Lower leg skin (tissue), 4 donors: ENCODE results near the gene GOLGA8H. TPM values are rescaled to one million over a fixed set of nuclear protein-coding genes. Genes with fewer than 3 reads are reported as not detected.
A peak's percentile ranks its signal among the peaks of the same experiment; 100 is the strongest.
"Not testable (repeated sequence)": the region's sequence is repeated elsewhere in the genome, so short reads cannot be mapped to it uniquely, and the experiment has no call there.

ENCODE experiments used
- DNase-seq, 2 donors: peaks; one replicate each; pipeline ENCODE4 v3.0.0-alpha.2; 2019; ENCODE audit warnings: low spot score in 2 of 2
- H3K4me3 ChIP-seq: fragments of 200-600 bp; sonication (generic); 2 replicates; pipeline ENCODE4 v1.5.1; 2017; ENCODE audit warnings: mild to moderate bottlenecking, low read depth; ENCODE audit not compliant: poor library complexity, severe bottlenecking
- WGBS, 2 donors: methylation state at CpG; one replicate each; pipeline ENCODE4 v1.1.5; 2018; 5-methylcytosine and 5-hydroxymethylcytosine counted together
- intact Hi-C: fragments of 100-400 bp; cut with DNase I; formaldehyde crosslinking; loops from one replicate; pipeline ENCODE4 v1.15.0; 2023; ENCODE audit warnings: low total_unique reads
- total RNA-seq, 4 donors: library from RNA; depleted of rRNA; stranded (reverse); fragments of >200 nt; gene quantifications; one replicate each; pipeline ENCODE4 v1.1.0, GENCODE V29; 2016

Gene GOLGA8H, protein sequence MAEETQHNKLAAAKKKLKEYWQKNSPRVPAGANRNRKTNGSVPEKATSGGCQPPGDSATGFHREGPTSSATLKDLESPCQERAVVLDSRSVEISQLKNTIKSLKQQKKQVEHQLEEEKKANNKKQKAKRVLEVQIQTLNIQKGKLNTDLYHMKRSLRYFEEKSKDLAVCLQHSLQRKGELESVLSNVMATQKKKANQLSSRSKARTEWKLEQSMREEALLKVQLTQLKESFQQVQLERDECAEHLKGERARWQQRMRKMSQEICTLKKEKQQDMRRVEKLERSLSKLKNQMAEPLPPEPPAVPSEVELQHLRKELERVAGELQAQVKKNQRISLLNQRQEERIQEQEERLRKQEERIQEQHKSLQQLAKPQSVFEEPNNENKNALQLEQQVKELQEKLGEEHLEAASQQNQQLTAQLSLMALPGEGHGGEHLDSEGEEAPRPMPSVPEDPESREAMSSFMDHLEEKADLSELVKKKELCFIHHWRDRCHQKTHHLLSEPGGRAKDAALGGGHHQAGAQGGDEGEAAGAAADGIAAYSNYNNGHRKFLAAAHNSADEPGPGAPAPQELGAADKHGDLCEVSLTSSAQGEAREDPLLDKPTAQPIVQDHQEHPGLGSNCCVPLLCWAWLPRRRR
- under 1 TPM; 0.17 to 0.88 (median 0.48) TPM for total RNA-seq

DNA sequence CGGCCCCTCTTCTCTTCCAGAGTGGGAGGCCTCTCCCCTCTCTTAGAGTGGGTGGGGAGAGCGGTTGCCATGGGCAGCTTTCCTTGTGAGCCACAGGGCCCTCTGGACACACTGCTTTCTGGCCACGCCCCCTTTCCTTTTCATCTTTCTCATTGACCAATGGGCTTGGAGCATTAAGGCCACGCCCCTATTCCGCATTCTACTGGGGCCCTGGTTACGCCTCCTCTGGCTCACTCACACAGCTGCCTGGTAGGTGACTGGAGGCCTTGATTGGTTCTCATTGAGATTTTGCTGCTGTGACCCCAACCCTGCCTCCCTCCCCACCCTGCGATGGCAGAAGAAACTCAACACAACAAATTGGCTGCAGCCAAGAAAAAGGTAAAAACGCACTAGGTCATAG is at the start of gene GOLGA8H:
Gene GOLGA8H (plus strand): TSS at position 233 of the 400 bp plus-strand sequence. CDS start 98 bp downstream, at position 331.
- intact Hi-C loops, H3K4me3 ChIP-seq, DNase-seq: not testable (repeated sequence)
- WGBS, 2 donors, result 91 to 93% methylated on average over 8 of the region's 8 CpGs

DNA sequence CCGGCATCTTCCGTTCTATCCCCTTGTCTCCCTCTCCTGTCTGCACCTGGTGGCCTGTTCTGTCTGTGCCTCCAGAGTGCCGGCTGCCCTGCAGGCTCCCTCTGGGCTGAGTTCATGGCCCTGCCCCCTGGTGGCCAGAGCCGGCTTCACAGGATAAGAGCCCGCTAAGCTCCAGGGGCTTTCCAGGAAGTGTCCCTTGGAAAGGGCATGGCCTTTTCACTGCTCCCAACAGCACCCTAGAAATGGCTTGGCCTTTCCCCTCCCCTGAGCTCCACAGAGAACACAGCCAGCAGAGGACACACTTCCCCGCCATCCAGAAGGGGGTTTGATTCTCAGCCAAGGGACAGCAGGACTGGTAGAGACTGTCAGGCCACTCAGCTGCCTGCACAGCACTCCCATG is 36.9 kb upstream of the GOLGA8H start:
- intact Hi-C loops, H3K4me3 ChIP-seq: not testable (repeated sequence)
- 57% methylated on average over 1 of the region's 6 CpGs; no CpG with 5 or more reads in 1 of the 2 donors for WGBS, 2 donors
- peak in 1 of 2 donors; percentile 28 for DNase-seq

DNA sequence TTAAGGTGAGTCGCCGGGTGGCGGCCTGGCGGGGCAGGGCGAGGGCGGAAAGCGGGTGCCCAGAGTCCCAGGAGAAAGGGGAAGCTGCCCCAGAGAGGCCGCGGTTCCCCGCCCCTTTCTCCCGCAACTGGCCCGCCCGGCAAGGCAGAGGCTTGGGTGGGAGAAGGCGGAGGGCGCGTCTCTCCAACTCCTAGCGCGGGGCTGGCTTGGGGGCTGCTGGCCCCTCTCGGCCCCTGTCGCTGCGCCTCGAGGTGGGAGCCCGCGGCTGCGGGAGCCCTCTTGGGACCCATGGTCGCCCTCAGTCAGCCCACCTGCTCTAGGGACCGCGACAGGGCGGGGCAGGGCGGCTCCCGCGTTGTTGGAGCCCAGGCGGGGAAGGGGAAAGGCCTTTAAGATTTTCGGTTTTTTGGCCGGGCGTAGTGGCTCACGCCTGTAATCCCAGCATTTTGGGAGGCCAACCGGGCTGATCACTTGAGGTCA is 30.8 kb upstream of the GOLGA8H start:
- no CpG with 5 or more reads among the region's 38 CpGs for WGBS, 2 donors
- H3K4me3 ChIP-seq, DNase-seq, intact Hi-C loops: not testable (repeated sequence)

DNA sequence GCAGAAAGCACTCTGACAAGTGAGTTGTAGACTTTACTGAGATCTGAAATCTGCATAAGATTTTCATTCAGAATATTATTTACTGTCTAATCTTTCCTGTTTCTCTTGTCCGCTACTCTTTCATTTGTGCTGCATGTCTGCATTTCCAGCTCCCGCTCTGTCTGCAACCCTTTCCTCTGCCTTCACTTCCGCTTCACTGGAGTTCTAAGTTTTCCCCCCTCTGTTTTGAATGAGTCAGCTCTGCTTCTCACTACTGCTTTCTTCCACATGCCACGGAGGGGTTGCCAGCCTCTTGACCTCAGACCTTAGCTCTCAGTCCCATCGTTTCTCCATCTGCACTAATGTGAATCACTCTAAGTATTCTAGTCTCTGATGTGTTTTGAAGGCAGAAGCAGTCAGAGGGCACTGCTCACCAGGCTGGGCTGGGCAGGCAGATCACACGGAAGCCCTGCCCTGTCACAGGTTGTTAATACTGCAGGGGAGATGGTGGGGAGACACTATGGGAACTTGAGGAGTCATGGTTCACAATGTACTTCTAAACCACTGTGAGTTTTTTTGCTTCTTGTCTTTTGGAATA is 24.3 kb upstream of the GOLGA8H start:
- intact Hi-C loops, result not testable (repeated sequence)
- no CpG with 5 or more reads among the region's 6 CpGs for WGBS, 2 donors

DNA sequence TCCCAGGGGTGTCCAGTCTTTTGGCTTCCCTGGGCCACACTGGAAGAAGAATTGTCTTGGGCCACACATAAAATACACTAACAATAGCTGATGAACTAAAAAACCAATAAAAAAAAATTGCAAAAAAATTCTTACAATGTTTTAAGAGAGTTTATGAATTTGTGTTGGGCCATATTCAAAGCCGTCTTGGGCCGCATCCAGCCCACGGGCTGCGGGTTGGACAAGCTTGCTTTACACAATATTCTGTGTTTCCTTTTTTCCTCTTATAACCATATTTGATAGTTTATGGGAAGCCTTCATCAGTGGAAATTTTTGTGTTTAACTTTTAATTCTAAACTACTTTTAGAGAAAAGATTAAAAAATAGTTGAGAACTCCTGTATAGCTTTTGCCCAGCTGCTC is 23.1 kb upstream of the GOLGA8H start:
- intact Hi-C loops, DNase-seq, H3K4me3 ChIP-seq: not testable (repeated sequence)
- WGBS, 2 donors, result no CpG with 5 or more reads among the region's 4 CpGs

More for the DNA sequence above, 24.3 kb upstream of the GOLGA8H start:
- not testable (repeated sequence) for DNase-seq, H3K4me3 ChIP-seq

DNA sequence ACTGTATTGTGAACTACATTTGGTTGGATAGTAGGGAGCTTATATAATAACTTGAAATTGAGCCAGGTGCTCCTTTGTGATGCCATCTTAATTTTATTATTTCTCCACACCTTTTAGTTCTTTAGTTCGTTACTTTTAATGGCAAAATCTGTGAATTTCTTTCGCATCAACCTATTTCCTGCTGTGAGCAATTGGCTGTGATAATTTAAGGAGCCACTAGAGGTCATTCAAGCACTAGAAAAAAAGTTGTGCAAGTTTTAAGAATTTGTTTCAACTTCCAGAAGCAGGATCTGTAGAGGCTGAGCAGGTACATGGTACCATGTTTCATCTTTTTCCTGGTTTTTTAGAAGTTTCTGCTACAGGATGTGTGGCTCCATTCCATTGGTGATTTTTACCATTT is 4.9 kb upstream of the GOLGA8H start:
- WGBS, 2 donors, result 5 to 13% methylated on average over 2 of the region's 2 CpGs
- intact Hi-C loops, DNase-seq, H3K4me3 ChIP-seq: not testable (repeated sequence)

DNA sequence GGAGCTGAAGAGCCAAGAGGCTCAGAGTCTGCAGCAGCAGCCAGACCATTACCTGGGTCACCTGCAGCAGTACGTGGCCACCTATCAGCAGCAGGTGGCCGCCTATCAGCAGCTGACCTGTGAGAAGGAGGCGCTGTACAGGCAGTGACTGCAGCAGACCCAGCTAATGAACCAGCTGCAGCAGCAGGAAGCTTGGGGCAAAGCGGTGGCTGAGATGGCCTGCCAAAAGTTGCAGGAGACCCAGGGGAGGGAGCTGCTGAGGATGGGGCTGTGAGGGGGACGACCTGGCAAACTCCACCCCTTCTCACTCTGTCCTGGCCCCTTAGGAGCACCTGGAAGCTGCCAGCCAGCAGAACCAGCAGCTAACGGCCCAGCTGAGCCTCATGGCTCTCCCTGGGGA is 8.4 kb downstream of the GOLGA8H start:
- intact Hi-C loops, H3K4me3 ChIP-seq: not testable (repeated sequence)
- no CpG with 5 or more reads among the region's 6 CpGs for WGBS, 2 donors

DNA sequence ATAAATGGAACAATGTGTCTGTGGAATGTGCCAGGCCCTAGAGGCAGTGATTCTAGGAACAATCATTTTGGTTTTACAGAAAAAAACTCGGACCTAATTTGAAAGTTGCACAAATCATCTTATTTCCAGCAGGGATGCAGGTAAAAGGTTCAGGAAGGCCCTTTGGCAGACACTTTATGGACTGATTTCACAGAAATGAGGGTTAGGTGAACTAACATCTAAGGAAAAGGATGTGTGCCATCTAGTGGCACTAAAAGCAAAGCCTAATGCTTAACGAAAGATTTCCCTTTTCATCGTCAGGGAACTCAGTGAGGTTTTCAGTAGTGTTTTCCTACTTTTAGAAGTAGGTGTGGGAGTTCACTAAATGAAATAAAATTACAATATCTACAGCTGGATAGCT is 17.5 kb downstream of the GOLGA8H start:
- WGBS, 2 donors, result 0 to 2% methylated on average over 1 to 2 of the region's 3 CpGs

More for the DNA sequence above, 8.4 kb downstream of the GOLGA8H start:
- not testable (repeated sequence) for DNase-seq

DNA sequence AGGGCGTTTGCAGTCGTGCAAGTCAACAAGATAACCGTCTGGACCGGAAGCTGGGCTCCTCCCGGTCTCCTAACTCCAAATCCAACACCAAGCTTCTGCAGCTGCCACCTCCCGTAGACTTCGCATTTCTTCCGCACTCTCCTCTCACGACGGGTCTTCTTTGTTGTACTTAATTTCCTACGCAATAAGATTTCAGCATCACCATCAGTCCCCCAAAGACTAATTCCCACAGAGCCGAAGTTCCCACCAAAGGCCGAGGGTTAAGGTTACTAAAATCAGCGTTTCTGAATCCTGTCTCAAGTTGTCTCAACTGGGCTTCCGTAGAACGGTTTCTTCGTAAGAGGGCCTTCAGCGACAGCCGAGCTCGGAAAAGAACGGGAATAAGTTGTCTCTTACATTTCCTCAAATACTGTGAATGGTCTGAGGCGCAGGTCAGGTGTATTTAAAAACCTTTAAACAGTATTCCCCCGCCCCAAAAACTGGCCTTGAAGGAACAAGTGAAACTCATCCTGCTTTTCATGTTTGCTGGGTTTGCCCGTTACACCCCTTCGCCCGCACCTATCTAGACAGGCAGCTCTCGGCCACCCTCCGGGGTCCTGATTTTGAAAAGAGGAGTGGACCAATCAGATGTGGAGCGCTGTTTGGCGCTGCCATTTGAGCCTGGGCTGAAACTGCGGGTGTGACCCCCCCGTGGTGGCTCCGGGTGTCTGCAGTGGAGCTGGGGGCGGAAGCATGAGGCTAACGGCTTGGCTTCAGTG is 21.8 kb downstream of the GOLGA8H start, which contains the start of gene ARHGAP11B:
Gene ARHGAP11B (plus strand): TSS at position 693 of the 758 bp plus-strand sequence.
- intact Hi-C loops, result not testable (repeated sequence)
- H3K4me3 ChIP-seq, result peak within 1 kb of the TSS; percentile 34
- WGBS, 2 donors, result 0 to 1% methylated on average over 35 of the region's 35 CpGs
- DNase-seq, result peak; percentile 95 to 98

More for the DNA sequence above, 17.5 kb downstream of the GOLGA8H start:
- intact Hi-C loops, DNase-seq, H3K4me3 ChIP-seq: not testable (repeated sequence)

DNA sequence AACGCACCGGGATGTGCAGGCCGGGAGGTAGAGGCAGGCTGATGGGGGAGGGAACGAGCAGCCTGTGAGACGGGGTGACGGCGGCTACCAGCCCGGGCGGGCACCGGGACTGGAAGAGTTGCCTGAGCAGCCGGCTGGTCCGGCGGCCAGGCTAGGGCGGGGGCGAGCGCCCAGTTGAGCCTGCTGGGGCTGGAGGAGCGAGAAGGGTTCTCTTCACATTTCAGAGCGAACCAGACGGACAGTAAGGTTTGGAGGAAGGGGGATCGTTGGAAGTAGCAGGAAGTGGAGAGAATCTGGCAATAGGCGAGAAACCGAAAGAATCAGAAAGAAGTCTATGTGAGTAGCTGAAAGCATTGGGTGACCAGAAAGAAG is 22.4 kb downstream of the GOLGA8H start:
- DNase-seq, intact Hi-C loops: not testable (repeated sequence)
- 1 to 2% methylated on average over 9 to 14 of the region's 22 CpGs for WGBS, 2 donors
- peak overlapping the region; percentile 34 for H3K4me3 ChIP-seq

DNA sequence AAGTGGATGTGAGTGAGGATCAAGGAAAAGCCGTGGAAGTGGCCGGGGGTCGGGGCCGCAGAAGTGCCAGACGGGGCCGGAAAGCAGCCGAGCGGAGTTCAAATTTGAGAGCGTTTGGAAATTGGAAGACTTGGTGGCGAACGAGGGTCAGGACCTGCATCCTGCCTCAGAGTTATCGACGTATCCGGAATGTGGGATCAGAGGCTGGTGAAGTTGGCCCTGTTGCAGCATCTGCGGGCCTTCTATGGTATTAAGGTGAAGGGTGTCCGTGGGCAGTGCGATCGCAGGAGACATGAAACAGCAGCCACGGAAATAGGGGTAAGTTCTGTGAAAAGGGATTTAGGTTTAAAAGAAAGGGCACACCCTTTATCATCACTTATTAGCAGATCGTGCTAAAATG is 22.8 kb downstream of the GOLGA8H start:
- intact Hi-C loops, DNase-seq: not testable (repeated sequence)
- peak overlapping the region; percentile 34 for H3K4me3 ChIP-seq
- WGBS, 2 donors, result 0 to 1% methylated on average over 19 to 20 of the region's 20 CpGs
